GM03348 (cell line): ENCODE measurements around the gene BCAS3.

Source experiments
- DNase-seq: peaks from one replicate; pipeline ENCODE4 v3.0.0; 2012; ENCODE audit warnings: low spot score

Gene BCAS3

DNA sequence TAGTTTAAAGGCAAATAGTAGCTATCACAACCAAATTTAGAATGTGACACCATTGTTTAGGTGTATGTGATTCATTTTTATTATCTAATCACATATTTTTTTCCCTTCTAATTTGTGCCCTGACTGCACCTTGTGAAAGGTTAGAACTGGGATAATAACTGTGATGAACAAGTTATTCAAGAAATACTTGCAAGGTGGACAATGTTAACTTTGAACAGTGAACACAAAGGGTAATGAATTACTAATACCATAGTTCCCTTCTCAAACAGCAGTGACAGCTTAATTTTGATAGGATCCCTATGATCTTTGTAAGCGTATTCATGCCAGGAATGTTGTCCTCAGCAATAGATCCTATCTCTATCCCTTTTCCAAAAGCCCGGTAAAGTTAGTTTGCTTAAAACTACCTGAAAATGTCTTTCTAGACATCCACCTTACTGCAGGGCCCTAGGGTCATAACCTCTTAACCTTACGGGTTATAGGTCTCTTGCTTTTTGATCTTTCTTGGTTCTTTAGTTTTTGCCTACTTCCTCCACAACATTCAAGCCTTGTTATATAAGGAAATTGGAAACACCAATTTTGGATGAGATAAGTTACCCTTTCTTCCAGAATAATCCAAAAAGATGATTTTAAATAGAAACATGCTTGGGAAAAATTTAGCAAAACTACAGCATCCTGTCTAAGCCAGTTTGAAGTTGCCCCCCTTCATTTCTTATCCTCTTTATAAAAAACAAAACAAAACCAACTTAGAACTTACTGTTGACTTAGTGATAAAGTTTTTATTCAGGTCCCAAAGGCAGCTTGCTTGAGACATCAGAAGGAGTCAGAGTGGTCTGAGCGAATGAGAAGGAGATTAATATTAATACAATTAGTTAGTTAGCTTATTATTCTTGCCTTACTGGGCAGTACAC is 522.0 kb downstream of the BCAS3 start:
- DNase-seq: no peak

DNA sequence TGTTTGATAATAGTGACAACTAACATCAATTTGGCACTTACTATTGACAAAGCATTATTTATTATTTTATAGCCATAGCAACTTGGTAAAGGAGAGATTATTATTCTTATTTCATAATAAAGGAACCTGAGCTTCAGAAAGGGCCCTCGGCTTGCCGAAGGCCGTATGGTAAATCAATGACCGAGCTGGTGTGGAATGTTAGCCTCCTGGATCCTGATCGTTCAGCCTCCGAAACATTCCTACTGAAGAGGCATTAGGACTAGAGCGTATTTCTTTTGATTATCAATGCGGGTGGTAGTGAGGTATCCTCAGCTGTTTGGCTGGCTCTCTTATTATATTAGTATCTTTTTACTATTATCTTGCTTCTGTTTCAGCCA is 522.7 kb downstream of the BCAS3 start:
- DNase-seq: no peak

DNA sequence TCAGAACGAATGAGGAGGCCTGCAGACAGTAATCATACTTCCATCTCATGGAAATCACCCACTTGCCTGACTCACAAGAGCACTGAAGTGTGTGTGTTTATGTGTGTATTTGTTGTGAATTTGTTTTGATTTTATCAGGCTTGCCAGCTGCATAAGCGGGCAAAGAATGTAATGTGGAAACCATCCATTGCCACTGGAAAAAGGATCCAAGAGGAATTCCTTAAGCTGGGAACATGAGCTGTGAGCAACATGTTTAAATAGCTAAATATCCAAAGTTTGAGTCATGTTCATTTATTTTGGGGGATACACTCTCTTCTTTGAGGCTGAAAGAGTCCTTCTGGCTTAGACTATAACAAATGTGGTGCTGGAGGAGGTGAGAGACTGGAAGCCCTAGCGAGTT is 523.6 kb downstream of the BCAS3 start:
- peak; percentile 65 for DNase-seq

DNA sequence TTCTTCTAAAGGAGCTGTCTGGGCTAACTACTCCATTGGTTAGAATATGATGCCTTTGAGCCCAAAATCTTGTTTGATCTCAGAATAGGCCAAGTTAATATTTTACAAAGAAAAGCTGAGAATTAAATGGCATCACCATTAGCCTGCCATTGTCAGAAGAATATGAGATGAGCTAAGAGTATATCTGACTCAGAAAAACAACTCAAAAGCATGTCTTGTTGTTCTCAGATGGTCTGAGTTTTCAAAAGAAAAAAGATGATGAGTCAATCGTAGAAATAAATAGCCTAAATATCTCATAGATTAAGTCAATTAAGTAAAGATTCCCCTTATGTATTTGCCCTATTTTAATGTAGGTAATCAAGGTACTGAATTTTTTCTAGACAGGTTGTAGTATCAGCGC is 524.9 kb downstream of the BCAS3 start:
- DNase-seq: no peak

DNA sequence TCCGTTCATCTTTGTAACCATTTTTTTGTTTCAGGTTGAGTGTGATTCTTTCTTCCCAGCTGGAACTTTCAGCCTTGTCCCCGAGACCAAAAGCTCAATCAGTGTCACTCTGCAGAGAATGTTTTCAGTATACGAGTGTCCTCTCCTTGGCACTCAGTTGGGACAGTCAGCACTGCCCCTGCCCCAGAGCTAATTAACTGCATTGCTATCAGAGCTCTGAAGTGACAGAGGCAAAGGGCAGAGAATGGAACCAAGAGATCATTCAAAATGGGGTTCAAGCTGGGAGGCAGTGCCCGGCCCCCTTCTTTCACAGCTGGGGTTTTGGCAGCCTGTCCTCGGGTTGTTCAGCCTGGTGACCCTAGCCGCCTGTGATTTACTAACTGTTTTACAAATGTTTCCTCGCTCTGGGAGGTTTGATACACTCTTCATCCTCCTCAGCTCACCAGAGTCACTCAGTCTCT is 526.0 kb downstream of the BCAS3 start:
- DNase-seq: no peak

DNA sequence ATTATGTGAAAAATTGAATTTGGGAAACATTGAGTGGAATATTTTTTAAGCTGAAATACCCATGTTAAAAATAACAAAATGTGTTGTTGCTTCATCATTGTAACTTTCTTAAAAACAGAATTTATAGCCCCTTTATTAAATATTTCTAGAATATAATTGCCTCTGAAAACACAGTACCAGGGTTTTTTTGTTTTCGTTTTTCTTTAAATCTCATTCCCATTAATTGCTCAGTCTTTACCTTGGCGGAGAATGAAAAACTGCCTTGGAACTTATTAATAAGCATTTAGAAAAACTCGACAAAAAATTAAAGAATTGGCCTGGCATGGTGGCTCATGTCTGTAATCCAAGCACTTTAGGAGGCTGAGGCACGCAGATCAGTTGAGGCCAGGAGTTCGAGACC is 526.8 kb downstream of the BCAS3 start:
- no peak for DNase-seq

DNA sequence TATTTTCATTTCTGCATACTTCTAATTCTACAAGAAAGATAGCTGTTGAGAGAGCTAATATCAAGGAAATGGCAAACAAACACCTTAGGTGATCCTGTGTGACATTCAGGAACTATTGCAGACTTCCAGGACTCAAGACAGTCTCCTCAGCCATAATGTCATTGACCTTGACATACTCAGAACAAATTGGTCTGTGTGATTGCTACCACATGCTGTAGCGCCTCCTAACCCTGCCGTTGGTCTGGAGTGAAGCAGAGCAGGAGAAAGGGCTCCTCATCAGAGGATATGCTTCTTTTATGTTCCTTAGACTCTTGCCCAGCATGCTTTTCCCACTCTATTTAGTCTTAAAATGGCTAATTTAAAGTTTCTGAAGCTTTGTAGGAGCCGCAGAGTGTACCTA is 527.8 kb downstream of the BCAS3 start:
- no peak for DNase-seq

DNA sequence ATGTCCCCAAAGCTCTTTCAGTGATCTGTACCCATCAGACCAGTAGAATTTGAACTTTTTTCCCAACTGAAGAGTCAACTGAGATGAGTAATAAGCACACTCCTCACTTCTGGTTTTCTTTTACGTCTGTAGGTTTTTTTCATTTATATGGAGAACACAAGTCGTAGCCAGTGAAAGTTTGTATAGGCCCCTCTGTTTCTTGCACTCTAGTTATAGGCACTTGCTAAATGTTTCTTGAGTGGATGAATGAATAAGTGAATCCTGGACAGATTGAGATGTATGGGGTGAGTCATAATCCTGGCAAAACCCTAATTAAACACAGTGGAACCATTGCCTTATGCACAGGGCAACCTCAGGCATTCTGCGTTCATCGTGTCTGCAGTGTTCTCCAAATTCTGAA is 528.3 kb downstream of the BCAS3 start:
- DNase-seq: no peak

DNA sequence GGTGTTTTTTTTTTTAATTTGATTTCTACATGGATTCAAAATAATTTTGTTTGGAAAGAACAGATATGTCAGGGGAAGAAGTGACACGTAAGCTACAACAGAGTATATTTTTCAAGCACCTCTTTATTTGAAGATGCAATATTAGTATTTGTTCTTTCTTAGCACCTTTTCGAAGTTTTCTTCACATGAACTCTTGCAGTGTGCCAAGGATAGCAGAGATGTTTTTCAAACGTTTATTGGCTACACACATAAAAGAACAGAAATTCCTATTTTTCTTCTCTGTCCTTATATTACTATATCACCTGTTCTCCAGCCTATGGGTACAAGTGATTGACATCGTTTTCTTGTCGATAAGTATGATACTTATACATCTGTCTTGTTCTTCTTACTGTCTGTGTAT is 529.3 kb downstream of the BCAS3 start:
- no peak for DNase-seq

DNA sequence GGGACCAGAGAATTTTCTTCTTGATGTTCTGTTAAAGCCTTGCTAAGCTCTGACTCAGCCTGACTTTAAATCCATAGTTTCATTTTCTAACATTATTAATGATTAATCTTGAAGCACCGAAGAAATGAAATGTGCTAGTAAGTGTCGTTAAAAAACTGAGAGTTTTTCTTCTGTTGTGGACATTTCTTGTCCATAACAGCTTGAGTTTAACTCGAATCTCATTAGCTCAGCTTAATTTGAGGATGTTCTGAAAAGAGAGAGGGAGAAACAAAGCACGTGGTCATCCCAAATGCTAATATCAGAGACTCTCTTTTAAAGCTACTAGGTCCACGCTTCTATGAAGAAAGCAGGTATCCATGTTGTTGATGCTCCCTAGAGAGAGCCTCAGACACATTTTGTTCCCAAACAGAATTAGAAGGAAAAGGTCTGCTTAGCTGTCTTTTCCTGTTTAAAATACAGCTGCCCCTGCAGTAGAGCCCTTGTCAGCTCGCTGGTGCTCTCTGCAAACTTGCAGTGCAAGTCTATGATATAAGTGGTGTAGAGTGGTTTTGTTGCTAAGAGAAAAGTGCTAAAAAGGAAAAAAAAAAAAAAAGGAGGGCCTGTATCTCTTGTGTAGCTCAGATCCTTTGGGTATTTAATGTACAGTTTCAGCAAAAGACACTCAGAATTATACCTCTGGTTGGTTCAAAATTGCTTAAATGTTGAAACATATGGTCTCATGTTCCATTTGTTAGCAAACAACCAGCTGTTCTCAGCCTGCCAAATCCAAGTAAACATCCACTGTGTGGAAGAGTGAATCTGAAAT is 530.9 kb downstream of the BCAS3 start:
- DNase-seq: no peak

DNA sequence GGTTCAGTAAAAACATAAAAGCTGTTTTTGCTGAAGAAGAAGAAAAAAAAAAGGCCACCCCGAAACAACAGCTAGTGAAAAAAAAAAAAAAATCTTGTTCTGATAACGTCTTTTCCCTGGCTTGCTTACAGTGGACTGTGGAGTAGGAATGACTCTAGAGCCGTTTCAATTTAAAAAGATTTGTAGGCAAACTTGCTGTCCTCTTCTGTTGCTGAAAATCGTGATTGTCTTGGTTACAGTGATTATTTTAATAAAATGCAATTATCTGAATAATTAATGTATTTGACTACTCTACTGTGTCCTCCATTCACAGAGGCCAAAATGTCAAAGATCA is 531.4 kb downstream of the BCAS3 start:
- DNase-seq: no peak

DNA sequence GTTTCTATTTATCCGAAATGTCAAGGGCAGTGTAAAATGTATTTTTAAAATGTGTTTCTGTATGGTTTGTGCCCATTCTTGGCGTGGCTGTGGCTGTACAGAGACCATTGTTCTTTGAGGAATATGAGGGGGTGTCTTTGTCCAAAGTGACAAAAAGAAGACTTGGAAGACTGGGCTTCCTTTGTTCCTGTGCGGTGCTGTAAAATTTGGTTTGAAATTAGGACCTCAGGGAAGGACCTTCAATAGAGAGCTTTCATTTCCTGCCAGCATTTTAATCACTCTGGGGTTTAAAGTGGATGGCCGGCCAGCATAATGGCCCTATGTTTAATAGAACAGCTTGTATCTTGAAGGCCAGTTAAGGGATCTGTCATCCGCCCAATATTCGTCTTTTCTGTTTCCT is 531.9 kb downstream of the BCAS3 start:
- no peak for DNase-seq

DNA sequence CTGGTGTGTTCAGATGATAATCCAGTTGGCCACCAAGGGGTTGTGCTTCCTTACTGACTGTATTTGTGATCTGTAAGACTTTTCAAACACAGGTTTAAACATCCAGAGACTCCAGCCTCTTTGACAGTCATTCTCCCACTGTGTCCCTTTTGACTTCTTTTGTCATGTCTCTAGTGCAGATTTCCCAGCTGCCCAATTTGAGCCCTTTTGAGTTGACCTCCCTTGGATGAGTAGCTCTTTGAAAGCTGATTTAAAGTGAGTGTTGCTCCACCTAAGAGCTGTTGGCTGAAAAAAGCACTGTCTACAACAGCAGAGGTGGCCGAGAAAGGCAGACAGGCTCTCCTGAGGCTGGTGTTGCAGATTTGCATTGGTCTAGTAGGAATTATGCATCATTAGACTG is 533.6 kb downstream of the BCAS3 start:
- no peak for DNase-seq

DNA sequence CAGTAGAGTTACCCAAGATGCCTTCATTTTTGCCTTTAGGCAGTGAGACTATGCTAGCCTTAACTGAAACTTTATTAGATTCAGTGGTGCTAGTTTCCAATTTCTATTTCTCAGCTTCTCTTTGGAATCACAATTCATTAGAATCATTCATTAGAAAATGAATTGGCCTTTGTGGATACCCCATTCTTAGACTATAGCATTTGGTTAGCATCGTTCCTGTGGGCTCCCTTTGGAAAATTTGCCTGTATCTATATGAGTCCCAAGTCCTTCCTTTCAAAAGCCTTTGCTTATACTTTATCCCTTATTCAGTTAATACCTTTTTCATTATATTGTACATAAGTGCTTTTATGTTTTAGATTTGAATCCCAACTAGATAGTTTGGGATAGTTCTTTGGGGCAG is 535.0 kb downstream of the BCAS3 start:
- DNase-seq: no peak

DNA sequence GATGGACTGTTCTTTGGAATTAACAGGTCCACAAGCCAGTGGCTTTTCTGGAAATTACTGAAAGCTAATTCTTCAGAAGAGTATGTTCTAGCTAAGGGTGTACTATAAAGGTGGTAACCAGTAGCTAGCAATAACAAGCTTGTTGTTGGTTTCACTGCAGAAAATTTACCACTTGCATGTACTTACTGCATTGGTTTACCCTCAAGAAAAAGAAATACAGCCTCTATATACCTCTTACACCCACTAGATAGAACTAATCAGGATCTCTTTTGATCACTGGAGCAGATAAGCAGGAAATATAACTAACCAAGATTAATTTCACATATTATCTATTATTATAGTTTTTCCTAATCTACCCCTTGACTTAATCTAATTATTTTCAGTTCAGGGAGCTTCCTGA is 537.1 kb downstream of the BCAS3 start:
- DNase-seq: no peak

DNA sequence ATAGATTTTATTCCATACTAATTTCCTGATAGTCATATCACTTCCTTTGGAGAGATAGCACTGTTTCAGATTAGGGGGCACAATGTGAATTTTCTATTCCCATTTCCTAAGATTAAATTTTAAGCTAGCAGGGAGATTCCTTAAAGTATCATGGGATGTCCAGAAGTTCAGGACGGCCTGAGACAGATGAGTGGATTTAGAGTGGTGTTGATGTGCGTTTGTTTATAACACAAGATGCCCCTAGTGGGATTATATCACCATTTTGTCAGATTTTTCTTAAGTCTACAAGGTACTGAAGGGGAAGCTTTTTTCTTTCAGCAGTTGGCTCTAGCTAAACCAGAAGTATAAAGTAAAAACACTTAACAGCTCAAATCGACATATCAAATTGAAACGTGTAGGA is 538.4 kb downstream of the BCAS3 start:
- DNase-seq: no peak

DNA sequence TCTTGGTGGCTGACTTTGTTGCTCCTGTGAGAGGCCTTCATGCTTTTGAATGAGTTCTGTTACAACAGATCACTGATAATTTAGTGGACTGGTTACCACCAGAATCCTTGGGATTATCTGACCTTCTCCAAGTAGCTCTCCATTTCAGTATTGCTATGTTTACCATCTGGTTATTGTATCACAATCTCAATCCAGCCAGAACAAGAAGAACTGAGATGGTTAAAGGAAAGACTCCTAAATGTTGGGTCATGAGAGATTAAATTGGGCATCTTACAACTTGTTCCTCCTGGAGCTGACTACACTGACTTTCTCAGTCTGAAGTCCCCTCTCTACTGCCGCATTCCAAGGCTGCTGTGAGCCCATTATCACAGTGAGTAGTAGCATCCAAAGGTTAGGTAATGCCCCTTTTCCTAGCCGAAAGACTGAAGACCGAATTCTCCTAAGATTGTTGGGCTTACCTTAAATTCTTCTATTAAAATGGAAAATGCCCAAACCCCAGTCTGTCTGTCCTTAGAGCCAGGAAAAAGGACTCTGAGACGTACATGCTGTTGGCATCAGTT is 540.3 kb downstream of the BCAS3 start:
- DNase-seq: no peak

DNA sequence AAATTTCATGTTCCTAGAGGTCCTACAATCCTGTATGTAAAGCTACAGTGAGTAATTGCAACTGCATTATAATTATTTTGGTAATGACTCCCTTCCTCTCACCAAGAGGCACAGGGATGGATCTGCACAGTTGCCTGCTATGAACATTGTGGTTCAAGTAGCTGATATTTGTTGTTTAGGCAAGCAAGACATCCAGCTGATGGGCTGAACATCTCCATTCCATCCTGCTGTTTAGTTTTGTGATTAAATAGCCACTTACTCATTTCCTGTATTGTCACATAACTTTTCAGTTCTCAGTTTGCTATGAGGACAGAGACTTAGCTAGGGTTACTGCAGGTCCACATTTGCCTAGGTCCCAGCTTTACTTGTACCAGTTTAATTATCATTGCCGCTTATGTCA is 540.8 kb downstream of the BCAS3 start:
- DNase-seq: peak; percentile 44

DNA sequence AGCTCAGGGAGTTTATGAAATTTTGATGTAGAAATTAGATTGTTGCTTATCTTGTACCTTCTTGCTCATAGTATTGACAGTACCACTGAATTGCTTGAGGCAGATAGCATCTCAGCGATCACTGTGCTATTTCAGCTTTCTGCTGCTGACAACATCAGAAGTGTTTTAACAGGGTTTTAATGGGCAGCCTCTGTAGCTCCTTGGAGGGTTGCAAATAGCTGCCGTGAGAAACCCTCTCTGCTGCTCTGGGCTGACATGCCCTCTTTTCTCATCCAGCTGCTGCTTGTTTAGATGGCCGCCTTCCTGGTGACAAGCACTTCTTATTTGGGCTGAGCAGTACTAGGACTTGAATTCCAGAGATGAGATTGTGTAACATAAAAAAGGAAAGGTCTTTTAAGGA is 541.8 kb downstream of the BCAS3 start:
- DNase-seq: peak; percentile 19

DNA sequence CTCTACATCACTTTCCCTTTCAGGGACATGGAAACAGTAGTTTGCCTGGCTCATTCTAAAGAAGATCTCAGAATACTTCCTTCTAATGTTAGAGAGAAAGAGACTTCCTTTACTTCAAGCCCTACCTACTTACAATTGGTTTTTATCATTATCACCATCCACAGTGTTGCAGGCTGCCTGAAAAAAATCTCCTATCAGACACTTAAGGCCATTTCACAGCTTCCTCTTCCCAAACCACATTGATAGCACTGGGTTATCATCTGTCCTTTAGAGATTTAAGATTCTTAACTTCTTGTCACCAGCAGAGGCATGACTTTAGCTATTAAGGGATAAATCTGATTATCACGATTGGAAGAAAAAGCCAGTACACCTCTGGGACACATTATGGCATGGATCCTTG is 543.5 kb downstream of the BCAS3 start:
- no peak for DNase-seq

DNA sequence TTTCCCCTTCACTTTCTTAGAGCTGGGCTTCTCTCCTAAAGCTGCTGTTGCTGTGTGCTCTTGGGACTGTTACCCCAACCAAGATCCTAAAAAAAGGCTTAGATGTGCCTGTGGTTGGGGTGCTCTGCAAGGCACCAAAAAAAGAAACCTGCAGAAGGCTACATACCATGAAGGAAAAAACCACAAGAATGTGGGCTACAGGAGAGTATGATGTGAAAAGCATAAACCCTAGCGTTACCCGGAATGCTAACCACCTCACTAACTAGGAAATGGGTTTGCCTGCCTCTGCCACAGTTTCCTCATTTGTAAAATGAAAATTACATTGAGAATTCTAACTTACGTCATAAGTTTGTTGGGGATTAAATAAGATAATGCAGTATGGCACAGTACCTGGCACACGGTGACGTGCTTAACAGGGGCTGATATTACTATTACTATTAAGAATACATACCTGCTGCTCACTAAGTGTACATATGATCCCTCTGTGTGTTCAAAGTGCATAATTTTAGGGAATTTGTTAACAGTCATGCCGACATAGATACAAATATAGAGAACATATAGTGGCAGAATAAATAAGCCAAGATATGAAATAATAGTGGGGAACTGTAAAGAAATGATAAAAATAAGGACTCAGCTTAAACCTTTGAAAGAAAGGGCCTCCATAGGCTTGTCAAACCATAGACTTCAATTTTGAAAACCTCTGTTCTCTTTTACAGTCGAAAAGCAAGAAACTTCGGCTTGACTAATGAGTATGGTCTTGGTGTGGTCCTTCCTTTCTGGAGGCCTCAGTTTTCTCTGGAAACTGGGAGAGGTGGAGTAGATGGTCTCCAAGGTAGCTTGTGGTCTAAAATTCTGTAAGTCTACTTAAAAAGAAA is 544.2 kb downstream of the BCAS3 start:
- DNase-seq: no peak

DNA sequence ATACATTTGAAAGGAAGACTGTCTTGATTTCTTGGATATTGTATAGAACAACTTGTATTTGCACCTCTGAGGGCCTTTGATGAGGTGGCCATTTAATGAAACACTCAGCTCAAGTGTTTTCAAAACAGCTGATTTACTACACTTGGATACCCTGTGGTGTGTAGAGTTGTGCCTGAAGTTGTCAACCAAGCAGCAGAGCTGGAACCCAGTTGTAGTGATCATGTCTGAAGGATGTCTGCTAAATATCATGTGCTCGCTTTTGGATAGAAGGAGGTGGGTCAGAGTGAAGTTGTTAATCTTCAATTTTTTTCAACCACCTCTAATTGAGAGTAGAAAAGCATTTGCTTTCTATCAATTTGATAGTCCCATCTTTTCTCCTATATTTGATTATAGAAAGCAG is 546.1 kb downstream of the BCAS3 start:
- no peak for DNase-seq
